H1 (cell line): ENCODE data around the gene RSF1. TPM values are rescaled to one million over a fixed set of nuclear protein-coding genes. Genes with fewer than 3 reads are reported as not detected.

Experiments used
- ASH2L ChIP-seq: fragments of 200-600, 300-600 bp; sonication (generic); IDR thresholded peaks from one replicate; pipeline ENCODE4 v1.7.1; 2017; ENCODE audit warnings: low read length
- ATF2 ChIP-seq: IDR thresholded peaks from 2 replicates; pipeline ENCODE4 v1.6.1; 2012; ENCODE audit warnings: low read length, inconsistent platforms
- BACH1 ChIP-seq: IDR thresholded peaks from 2 replicates; pipeline ENCODE4 v1.6.1; 2012; ENCODE audit warnings: low read length, improper control_type of control experiment
- BRCA1 ChIP-seq: IDR thresholded peaks from 2 replicates; pipeline ENCODE4 v1.6.1; 2012; ENCODE audit warnings: low read depth, low read length, improper control_type of control experiment
- CEBPB ChIP-seq: IDR thresholded peaks from 2 replicates; pipeline ENCODE4 v1.6.1; 2012; ENCODE audit warnings: low read depth, low read length
- CTCF ChIP-seq, 3 experiments: IDR thresholded peaks; 1 replicate in 2 of 3; 2 replicates in 1 of 3; pipeline versions ENCODE4 v1.5.1 to v1.6.1; 2011; ENCODE audit warnings: low read length in 3 of 3, mild to moderate bottlenecking in 3 of 3, inconsistent platforms in 2 of 3, low read depth in 1 of 3, moderate library complexity in 1 of 3; ENCODE audit not compliant: insufficient read depth in 1 of 3; ENCODE audit errors: control extremely low read depth in 1 of 3
- EP300 ChIP-seq, 2 experiments: IDR thresholded peaks; 1 replicate in 1 of 2; 2 replicates in 1 of 2; pipeline ENCODE4 v1.6.1; 2011 to 2012; ENCODE audit warnings: low read depth in 2 of 2, low read length in 2 of 2, mild to moderate bottlenecking in 2 of 2, borderline replicate concordance in 1 of 2, inconsistent platforms in 1 of 2, moderate library complexity in 1 of 2
- FOSL1 ChIP-seq: IDR thresholded peaks from 2 replicates; pipeline ENCODE4 v1.6.1; 2011; ENCODE audit warnings: mild to moderate bottlenecking, low read depth, low read length, moderate library complexity; ENCODE audit not compliant: insufficient read depth
- HDAC2 ChIP-seq, 2 experiments: fragments of 300-600 bp in 1 of 2; sonication (generic) in 1 of 2; IDR thresholded peaks; 2 replicates each; pipeline ENCODE4 v1.6.1; 2011 to 2012; ENCODE audit warnings: low read depth in 2 of 2, low read length in 2 of 2, mild to moderate bottlenecking in 2 of 2, moderate library complexity in 2 of 2, borderline replicate concordance in 1 of 2, inconsistent platforms in 1 of 2
- HDAC6 ChIP-seq: IDR thresholded peaks from one replicate; pipeline ENCODE4 v1.7.1; 2012; ENCODE audit warnings: low read depth, mild to moderate bottlenecking, inconsistent platforms, low read length, moderate library complexity
- MAFK ChIP-seq: IDR thresholded peaks from 2 replicates; pipeline ENCODE4 v1.6.1; 2012; ENCODE audit warnings: low read depth, mild to moderate bottlenecking, improper control_type of control experiment, low read length
- PHF8 ChIP-seq: fragments of 200-600 bp; sonication (generic); conservative IDR thresholded peaks from 2 replicates; pipeline ENCODE4 v1.7.1; 2012; ENCODE audit warnings: low read depth, mild to moderate bottlenecking, inconsistent platforms, low read length, moderate library complexity
- POLR2AphosphoS5 ChIP-seq: IDR thresholded peaks from 2 replicates; pipeline ENCODE4 v1.6.1; 2011; ENCODE audit warnings: low read depth, low read length
- SIX5 ChIP-seq: IDR thresholded peaks from 2 replicates; pipeline ENCODE4 v1.6.1; 2011; ENCODE audit warnings: mild to moderate bottlenecking, low read depth, low read length
- SP1 ChIP-seq: IDR thresholded peaks from 2 replicates; pipeline ENCODE4 v1.6.1; 2011; ENCODE audit warnings: low read depth, low read length
- SUZ12 ChIP-seq: fragments of 200-600 bp; sonication (generic); IDR thresholded peaks from 2 replicates; pipeline ENCODE4 v1.6.1; 2012; ENCODE audit warnings: mild to moderate bottlenecking, inconsistent platforms, low read length, moderate library complexity, mixed read lengths
- TAF1 ChIP-seq: IDR thresholded peaks from 2 replicates; pipeline ENCODE4 v1.6.1; 2011; ENCODE audit warnings: mild to moderate bottlenecking, low read depth, low read length
- TAF7 ChIP-seq: optimal IDR thresholded peaks from 2 replicates; pipeline ENCODE3; 2011; ENCODE audit warnings: low read depth, mild to moderate bottlenecking, inconsistent platforms, low read length, moderate library complexity, borderline replicate concordance
- TBP ChIP-seq: IDR thresholded peaks from 2 replicates; pipeline ENCODE4 v1.6.1; 2011; ENCODE audit warnings: low read depth, low read length, improper control_type of control experiment
- TEAD4 ChIP-seq: IDR thresholded peaks from 2 replicates; pipeline ENCODE4 v1.6.1; 2012; ENCODE audit warnings: low read depth, low read length, inconsistent platforms, mixed read lengths
- polyA plus RNA-seq, 7 experiments: library from polyadenylated mRNA; depleted of rRNA in 3 of 7; stranded (reverse) in 5 of 7; unstranded in 2 of 7; fragments of >200 nt in 5 of 7; fragments of 200-250 nt in 2 of 7; gene quantifications; 1 replicate in 5 of 7; 2 replicates in 1 of 7; 4 replicates in 1 of 7; pipeline versions ENCODE4 v1.2.1 to v1.2.3, GENCODE V29; 2011 to 2013; ENCODE audit warnings: missing spikeins in 2 of 7, mixed read lengths in 2 of 7
- total RNA-seq: library from RNA; stranded (reverse); fragmentation: NEBNext Ultra II Directional; extraction: Animal tissue kit (Norgen Biotek cat#: 25700); gene quantifications from 2 replicates; pipeline ENCODE4 v1.2.1, GENCODE V29; 2021

The RSF1 gene
- total and polyA plus RNA-seq, 2 of the 8 experiments (the other 6 are each of a cell fraction or from before 2014, with no cell fraction given), result 17.8 to 87.9 TPM

GRCh38 chr11:77820565-77821348 lies at the start of gene RSF1, which contains the start of gene AAMDC (continued):
- TF ChIP-seq CTCF (IDR thresholded peaks at IDR 0.05; ENCODE audit: control extremely low read depth in 1 of 3, insufficient read depth in 1 of 3, low read depth in 1 of 3, low read length in 3 of 3) (peak; percentile 61 to 75 (median 73)), SIX5 (no peak), TEAD4 (no peak), ATF2 (no peak; the same call in 1 of the 2 replicates), ASH2L (no peak), BRCA1 (no peak), SUZ12 (no peak), TAF1 (peak; percentile 85), TBP (peak; percentile 70), HDAC2 (IDR thresholded peaks at IDR 0.05; ENCODE audit: borderline replicate concordance in 1 of 2, low read depth in 2 of 2, low read length in 2 of 2) (0 out of 4 replicates have a peak, but pooled peaks have one; percentile 26 to 46), HDAC6 (no peak), BACH1 (peak; percentile 18; the same call in 1 of the 2 replicates), EP300 (IDR thresholded peaks at IDR 0.05; ENCODE audit: borderline replicate concordance in 1 of 2, low read depth in 2 of 2, low read length in 2 of 2) (peak in 1 of 2 experiments; percentile 63; a peak in 1 of 3 replicates), CEBPB (no peak), MAFK (no peak), SP1 (peak; percentile 54; the same call in 1 of the 2 replicates), PHF8 (peak; percentile 75; the same call in 1 of the 2 replicates), FOSL1 (peak; percentile 82; the same call in 1 of the 2 replicates), POLR2AphosphoS5 (peak; percentile 89), TAF7 (peak; percentile 93)
